Thymus (tissue), 11 donors: ENCODE measurements around the gene DYRK4. TPM values are rescaled to one million over a fixed set of nuclear protein-coding genes. Genes with fewer than 3 reads are reported as not detected.

Experiments
- DNase-seq, 9 donors: peaks; one replicate each; pipeline ENCODE4 v3.0.0-alpha.2; 2013; ENCODE audit warnings: low spot score in 9 of 9, low read depth in 6 of 9, missing footprints in 1 of 9
- H3K27ac ChIP-seq, 2 donors: one replicate each; pipeline ENCODE4 v1.5.1; 2013; ENCODE audit warnings: control low read depth in 1 of 2, low read depth in 1 of 2, low read length in 1 of 2, mild to moderate bottlenecking in 1 of 2, moderate library complexity in 1 of 2
- H3K27me3 ChIP-seq, 2 donors: one replicate each; pipeline ENCODE4 v1.5.1; 2013; ENCODE audit warnings: low read length in 1 of 2; ENCODE audit not compliant: control insufficient read depth in 2 of 2, insufficient read depth in 1 of 2
- H3K36me3 ChIP-seq, 2 donors: one replicate each; pipeline ENCODE4 v1.5.1; 2013; ENCODE audit warnings: low read length in 1 of 2, mild to moderate bottlenecking in 1 of 2, moderate library complexity in 1 of 2; ENCODE audit not compliant: control insufficient read depth in 2 of 2, insufficient read depth in 2 of 2
- H3K4me1 ChIP-seq, 2 donors: one replicate each; pipeline ENCODE4 v1.5.1; 2013; ENCODE audit warnings: low read length in 2 of 2; ENCODE audit not compliant: control insufficient read depth in 2 of 2, insufficient read depth in 2 of 2
- H3K4me3 ChIP-seq, 2 donors: one replicate each; pipeline ENCODE4 v1.5.1; 2013; ENCODE audit warnings: low read length in 2 of 2, control low read depth in 1 of 2, mild to moderate bottlenecking in 1 of 2
- H3K9me3 ChIP-seq, 2 donors: one replicate each; pipeline ENCODE4 v1.5.1; 2013; ENCODE audit warnings: low read length in 1 of 2, mild to moderate bottlenecking in 1 of 2; ENCODE audit not compliant: control insufficient read depth in 2 of 2, insufficient read depth in 1 of 2
- WGBS: extraction: QIAGEN DNeasy Blood & Tissue Kit; methylation state at CpG from one replicate; pipeline ENCODE4 v1.1.7; 2013; 5-methylcytosine and 5-hydroxymethylcytosine counted together
- polyA plus RNA-seq: library from polyadenylated mRNA; stranded (reverse); fragments of 200-250 nt; gene quantifications from one replicate; pipeline ENCODE4 v1.2.3, GENCODE V29; 2013
- total RNA-seq: library from RNA; stranded (reverse); fragments of 120-200 nt; gene quantifications from one replicate; pipeline ENCODE4 v1.2.4, GENCODE V29; 2013
- donor health status: healthy.

DYRK4 gene
- total and polyA plus RNA-seq, 2 donors, result 50.5 to 61.8 TPM

GRCh38 chr12:4626543-4626942 is 64.5 kb downstream of the DYRK4 start:
- peaks cover 3 to 7% of the 10 kb centered on the region in 2 donors for H3K27me3 ChIP-seq
- DNase-seq, result no peak
- H3K36me3 ChIP-seq, result no peaks in the 10 kb centered on the region
- no peaks in the 10 kb centered on the region for H3K4me1 ChIP-seq
- H3K27ac ChIP-seq, result no peak overlapping the region
- H3K9me3 ChIP-seq, result no peaks in the 10 kb centered on the region
- 94% methylated on average over 5 of the region's 5 CpGs for WGBS
- H3K4me3 ChIP-seq, result no peak overlapping the region

- Histone ChIP-seq H3K9me3 (no peaks in the 10 kb centered on the region), H3K27ac (no peak overlapping the region), H3K4me1 (no peaks in the 10 kb centered on the region), H3K4me3 (no peak overlapping the region), H3K27me3 (peaks cover 3 to 7% of the 10 kb centered on the region in 2 donors), H3K36me3 (no peaks in the 10 kb centered on the region)
- DNase-seq, result no peak
- WGBS, result 97% methylated on average over 10 of the region's 10 CpGs
Observed at GRCh38 chr12:4628406-4628805, 66.4 kb downstream of the DYRK4 start.

- no peak overlapping the region for H3K4me3 ChIP-seq
- DNase-seq, result no peak
- H3K36me3 ChIP-seq, result no peaks in the 10 kb centered on the region
- no peaks in the 10 kb centered on the region for H3K9me3 ChIP-seq
- no peaks in the 10 kb centered on the region for H3K4me1 ChIP-seq
- 93% methylated on average over 5 of the region's 5 CpGs for WGBS
- H3K27ac ChIP-seq, result no peak overlapping the region
- H3K27me3 ChIP-seq, result peaks cover 3 to 7% of the 10 kb centered on the region in 2 donors
Observed at GRCh38 chr12:4630262-4630661, 68.3 kb downstream of the DYRK4 start.

- Histone ChIP-seq H3K4me1 (peaks cover 5 to 6% of the 10 kb centered on the region in 2 donors), H3K36me3 (no peaks in the 10 kb centered on the region), H3K27ac (no peak overlapping the region), H3K9me3 (no peaks in the 10 kb centered on the region), H3K4me3 (no peak overlapping the region), H3K27me3 (no peaks in the 10 kb centered on the region)
- WGBS, result 95% methylated on average over 6 of the region's 6 CpGs
- no peak for DNase-seq
Observed at GRCh38 chr12:4643747-4644146, 81.7 kb downstream of the DYRK4 start.

GRCh38 chr12:4645023-4645422 is 83.0 kb downstream of the DYRK4 start:
- Histone ChIP-seq H3K4me1 (peaks cover 5 to 7% of the 10 kb centered on the region in 2 donors), H3K27ac (no peak overlapping the region), H3K4me3 (no peak overlapping the region), H3K9me3 (no peaks in the 10 kb centered on the region), H3K27me3 (no peaks in the 10 kb centered on the region), H3K36me3 (no peaks in the 10 kb centered on the region)
- no peak for DNase-seq
- 100% methylated on average over 1 of the region's 1 CpG for WGBS

GRCh38 chr12:4648104-4648500 is 86.1 kb downstream of the DYRK4 start:
- H3K4me3 ChIP-seq, result peak overlapping the region; percentile 66 to 94
- peak in 1 of 9 donors; percentile 16 for DNase-seq
- H3K4me1 ChIP-seq, result peaks cover 5 to 12% of the 10 kb centered on the region in 2 donors
- no peaks in the 10 kb centered on the region for H3K9me3 ChIP-seq
- peak overlapping the region; percentile 65 to 89 for H3K27ac ChIP-seq
- 27% methylated on average over 4 of the region's 4 CpGs for WGBS
- no peaks in the 10 kb centered on the region for H3K27me3 ChIP-seq
- no peaks in the 10 kb centered on the region for H3K36me3 ChIP-seq

GRCh38 chr12:4648501-4649357 is 86.7 kb downstream of the DYRK4 start, which contains the start of the genes AKAP3 and NDUFA9:
Gene AKAP3, minus strand, starts transcription at chr12:4649051. Its CDS starts 10,855 bp downstream, at chr12:4638196.
Gene NDUFA9, plus strand, starts transcription at chr12:4649114. Its CDS starts 13 bp downstream, at chr12:4649127.
- Histone ChIP-seq H3K27me3 (no peaks in the 10 kb centered on the region), H3K4me1 (peaks cover 5 to 12% of the 10 kb centered on the region in 2 donors), H3K9me3 (no peaks in the 10 kb centered on the region), H3K27ac (peak within 1 kb of the TSS; percentile 65 to 89), H3K4me3 (peak within 1 kb of the TSS; percentile 66 to 94), H3K36me3 (no peaks in the 10 kb centered on the region)
- WGBS, result under 1% methylated on average over 39 of the region's 39 CpGs
- peak; percentile 65 to 94 (median 85) for DNase-seq

GRCh38 chr12:4649358-4649661 is 87.3 kb downstream of the DYRK4 start:
- DNase-seq, result no peak
- H3K27me3 ChIP-seq, result no peaks in the 10 kb centered on the region
- under 1% methylated on average over 6 of the region's 6 CpGs for WGBS
- peaks cover 0 to 2% of the 10 kb centered on the region in 2 donors for H3K36me3 ChIP-seq
- no peaks in the 10 kb centered on the region for H3K9me3 ChIP-seq
- H3K4me3 ChIP-seq, result peak overlapping the region; percentile 66 to 94
- peaks cover 5 to 12% of the 10 kb centered on the region in 2 donors for H3K4me1 ChIP-seq
- H3K27ac ChIP-seq, result peak overlapping the region; percentile 65 to 89

GRCh38 chr12:4653257-4653656 is 91.2 kb downstream of the DYRK4 start:
- no peak for DNase-seq
- no peak overlapping the region for H3K27ac ChIP-seq
- no peak overlapping the region for H3K4me3 ChIP-seq
- peaks cover 0 to 8% of the 10 kb centered on the region in 2 donors for H3K4me1 ChIP-seq
- no peaks in the 10 kb centered on the region for H3K27me3 ChIP-seq
- H3K36me3 ChIP-seq, result peaks cover 16 to 35% of the 10 kb centered on the region in 2 donors
- no peaks in the 10 kb centered on the region for H3K9me3 ChIP-seq
